ENCODE measurements around the gene PRPF19. TPM values are rescaled to one million over a fixed set of nuclear protein-coding genes. Genes with fewer than 3 reads are reported as not detected.

The PRPF19 gene
- polyA plus RNA-seq, 2 of the 4 experiments (the other 2 are of a cell fraction): 41.1 to 177 TPM

DNA sequence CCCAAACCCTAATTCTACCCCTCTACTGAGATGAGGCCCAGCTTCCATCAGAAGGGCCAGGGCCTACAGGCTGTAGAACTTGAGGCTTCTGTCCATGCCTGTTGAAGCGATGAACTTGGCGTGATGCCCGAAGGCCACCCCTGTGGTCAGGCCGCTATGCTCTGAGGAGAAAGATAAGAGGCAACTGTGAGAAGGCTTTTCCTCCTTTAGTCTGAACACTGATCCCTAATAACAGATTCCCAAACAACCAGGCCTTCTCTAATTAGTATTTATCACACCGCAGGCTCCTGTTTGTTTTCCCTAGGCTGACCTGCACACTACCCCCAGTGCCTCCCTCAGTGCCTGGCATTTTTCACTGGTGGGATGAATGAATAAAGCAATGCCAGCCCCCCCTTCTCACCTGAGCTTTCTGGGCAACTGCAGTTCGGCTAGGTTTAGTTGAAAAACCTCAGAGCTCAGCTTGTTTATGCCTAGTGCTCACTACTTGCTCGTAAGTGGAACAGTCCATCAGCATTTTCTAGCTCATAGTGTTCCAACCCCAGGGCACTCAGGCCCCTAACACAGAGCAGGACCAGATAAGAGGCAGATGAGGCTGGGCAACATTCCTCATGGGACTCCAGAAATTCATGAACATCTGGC, 15.2 kb downstream of the PRPF19 start:
- TF ChIP-seq, protein P1, sequence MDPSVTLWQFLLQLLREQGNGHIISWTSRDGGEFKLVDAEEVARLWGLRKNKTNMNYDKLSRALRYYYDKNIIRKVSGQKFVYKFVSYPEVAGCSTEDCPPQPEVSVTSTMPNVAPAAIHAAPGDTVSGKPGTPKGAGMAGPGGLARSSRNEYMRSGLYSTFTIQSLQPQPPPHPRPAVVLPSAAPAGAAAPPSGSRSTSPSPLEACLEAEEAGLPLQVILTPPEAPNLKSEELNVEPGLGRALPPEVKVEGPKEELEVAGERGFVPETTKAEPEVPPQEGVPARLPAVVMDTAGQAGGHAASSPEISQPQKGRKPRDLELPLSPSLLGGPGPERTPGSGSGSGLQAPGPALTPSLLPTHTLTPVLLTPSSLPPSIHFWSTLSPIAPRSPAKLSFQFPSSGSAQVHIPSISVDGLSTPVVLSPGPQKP (IDR thresholded peaks at IDR 0.05; ENCODE audit: low read depth, low read length): no peak
- no peak for TF ChIP-seq CBX2 (IDR thresholded peaks at IDR 0.05; ENCODE audit: borderline replicate concordance, low read depth)
- no peak for TF ChIP-seq FOSB (CRISPR knock-in tag; IDR thresholded peaks at IDR 0.05)
- H3K4me1 ChIP-seq: no peaks in the 10 kb centered on the region
- no peak overlapping the region for H3K27ac ChIP-seq
- FAIRE-seq (no peak), ATAC-seq (no peak), DNase-seq (ENCODE audit: low read depth in 1 of 2, low spot score in 1 of 2) (no peak)
- 92% methylated on average over 7 of the region's 7 CpGs for WGBS (ENCODE audit: missing lambda C conversion rate)
- no peak overlapping the region for H3K4me2 ChIP-seq
- ChIA-PET POLR2A (no interaction called here), CTCF (interaction anchor here (0.9 to 7.7 kb wide), 6 partner anchors 10 to 116 kb away, joined by 3 to 109 read pairs (median 6); partner anchors contain the start of gene ZP1)
- no peaks in the 10 kb centered on the region for H3K9me3 ChIP-seq
- H3K4me3 ChIP-seq: no peak overlapping the region

DNA sequence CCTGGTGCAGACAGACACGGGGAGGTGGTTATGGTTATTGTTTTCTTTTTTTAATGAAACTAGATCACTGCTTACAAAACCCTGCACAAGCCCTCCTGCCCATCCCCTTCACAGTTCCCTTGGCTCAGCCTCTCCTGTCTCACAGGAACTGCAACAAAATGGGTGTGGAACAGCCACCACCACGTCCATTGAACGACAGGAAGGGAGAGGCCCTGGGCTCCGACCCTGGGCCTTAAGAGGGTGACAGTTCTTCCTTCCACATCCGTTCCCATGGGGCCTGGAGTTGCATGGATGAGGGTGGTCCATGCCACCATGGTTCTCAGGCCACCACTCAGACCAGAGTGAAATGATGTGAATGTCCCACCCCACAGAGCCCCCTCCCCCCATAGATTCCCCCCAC, 15.7 kb downstream of the PRPF19 start:
- Histone ChIP-seq H3K4me3 (no peak overlapping the region), H3K4me2 (no peak overlapping the region), H3K9me3 (no peaks in the 10 kb centered on the region), H3K27ac (no peak overlapping the region), H3K4me1 (no peaks in the 10 kb centered on the region)
- CTCF ChIA-PET: interaction anchor here (1.3 to 7.7 kb wide), 4 partner anchors 10 to 79 kb away, joined by 3 to 109 read pairs (median 48); no protein-coding TSS in a partner anchor
- no peak for FAIRE-seq
- POLR2A ChIA-PET: no interaction called here
- 95% methylated on average over 5 of the region's 5 CpGs for WGBS (ENCODE audit: missing lambda C conversion rate)
- TF ChIP-seq, protein P2, sequence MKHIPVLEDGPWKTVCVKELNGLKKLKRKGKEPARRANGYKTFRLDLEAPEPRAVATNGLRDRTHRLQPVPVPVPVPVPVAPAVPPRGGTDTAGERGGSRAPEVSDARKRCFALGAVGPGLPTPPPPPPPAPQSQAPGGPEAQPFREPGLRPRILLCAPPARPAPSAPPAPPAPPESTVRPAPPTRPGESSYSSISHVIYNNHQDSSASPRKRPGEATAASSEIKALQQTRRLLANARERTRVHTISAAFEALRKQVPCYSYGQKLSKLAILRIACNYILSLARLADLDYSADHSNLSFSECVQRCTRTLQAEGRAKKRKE (CRISPR knock-in tag; IDR thresholded peaks at IDR 0.05; ENCODE audit: low read depth): no peak
- TF ChIP-seq, protein P3, sequence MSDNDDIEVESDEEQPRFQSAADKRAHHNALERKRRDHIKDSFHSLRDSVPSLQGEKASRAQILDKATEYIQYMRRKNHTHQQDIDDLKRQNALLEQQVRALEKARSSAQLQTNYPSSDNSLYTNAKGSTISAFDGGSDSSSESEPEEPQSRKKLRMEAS (IDR thresholded peaks at IDR 0.05): no peak
- TF ChIP-seq, protein P4, sequence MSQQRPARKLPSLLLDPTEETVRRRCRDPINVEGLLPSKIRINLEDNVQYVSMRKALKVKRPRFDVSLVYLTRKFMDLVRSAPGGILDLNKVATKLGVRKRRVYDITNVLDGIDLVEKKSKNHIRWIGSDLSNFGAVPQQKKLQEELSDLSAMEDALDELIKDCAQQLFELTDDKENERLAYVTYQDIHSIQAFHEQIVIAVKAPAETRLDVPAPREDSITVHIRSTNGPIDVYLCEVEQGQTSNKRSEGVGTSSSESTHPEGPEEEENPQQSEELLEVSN (IDR thresholded peaks at IDR 0.05; ENCODE audit: borderline replicate concordance, low read depth): no peak
- TF ChIP-seq SREBF2 (IDR thresholded peaks at IDR 0.05) (no peak), NR3C1 (IDR thresholded peaks at IDR 0.05) (no peak), EHMT2 (IDR thresholded peaks at IDR 0.05; ENCODE audit: low read depth) (no peak), ZFP36 (IDR thresholded peaks at IDR 0.05; ENCODE audit: borderline replicate concordance, partially characterized antibody) (no peak), CHD2 (IDR thresholded peaks at IDR 0.05; ENCODE audit: low read length, partially characterized antibody) (no peak), CBX8 (IDR thresholded peaks at IDR 0.05) (no peak), POLR2AphosphoS2 (conservative IDR thresholded peaks at IDR 0.05; ENCODE audit: low read length) (no peak), TP53 (CRISPR knock-in tag; IDR thresholded peaks at IDR 0.05) (no peak), PHF8 (IDR thresholded peaks at IDR 0.05; ENCODE audit: borderline replicate concordance, low read depth) (no peak), FOXS1 (CRISPR knock-in tag; IDR thresholded peaks at IDR 0.05) (no peak), NPAS2 (CRISPR knock-in tag; IDR thresholded peaks at IDR 0.05; ENCODE audit: borderline replicate concordance) (no peak), HOXB5 (CRISPR knock-in tag; IDR thresholded peaks at IDR 0.05) (no peak), ESRRA (IDR thresholded peaks at IDR 0.05; ENCODE audit: borderline replicate concordance, low read length) (no peak), HDAC2 (IDR thresholded peaks at IDR 0.05) (no peak)
- ATAC-seq: no peak
- no peak for DNase-seq (ENCODE audit: low read depth in 1 of 2, low spot score in 1 of 2)

DNA sequence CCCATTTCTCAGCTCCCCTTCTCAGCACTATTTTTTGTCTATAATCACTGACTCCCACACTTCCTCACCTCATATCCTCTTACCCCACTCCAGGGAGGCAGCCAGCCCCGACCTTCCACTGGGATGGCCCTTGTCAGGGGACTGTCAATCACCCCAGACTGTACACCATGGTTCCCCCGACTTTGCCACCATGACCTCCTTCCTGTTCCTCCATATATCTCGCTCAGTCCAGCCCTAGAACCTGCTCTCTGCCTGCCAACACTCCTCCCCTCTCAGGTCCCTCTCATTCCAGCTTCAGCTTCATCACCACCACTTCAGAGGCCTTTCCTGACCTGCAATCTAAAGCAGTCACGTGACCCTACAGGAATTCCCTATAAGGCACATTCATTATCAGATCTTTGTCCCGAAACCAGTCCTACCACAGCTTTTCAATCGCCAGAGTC, 16.5 kb downstream of the PRPF19 start:
- CTCF ChIA-PET: interaction anchor here (0.8 to 7.7 kb wide), 9 partner anchors 9 to 114 kb away, joined by 3 to 109 read pairs (median 4); no protein-coding TSS in a partner anchor
- no peak overlapping the region for H3K4me3 ChIP-seq
- H3K4me2 ChIP-seq: no peak overlapping the region
- ATAC-seq (no peak), DNase-seq (ENCODE audit: low read depth in 1 of 2, low spot score in 1 of 2) (no peak), FAIRE-seq (no peak)
- POLR2A ChIA-PET: interaction anchor here (0.7 kb wide), 1 partner anchor 115 kb away, joined by 3 read pairs; no protein-coding TSS in a partner anchor
- no peak overlapping the region for H3K27ac ChIP-seq
- no peaks in the 10 kb centered on the region for H3K4me1 ChIP-seq
- WGBS (ENCODE audit: missing lambda C conversion rate): 70% methylated on average over 6 of the region's 6 CpGs
- H3K9me3 ChIP-seq: no peaks in the 10 kb centered on the region
- no peak for TF ChIP-seq ZNF302 (CRISPR knock-in tag; IDR thresholded peaks at IDR 0.05)
- no peak for TF ChIP-seq EP300 (IDR thresholded peaks at IDR 0.05)
- no peak for TF ChIP-seq NR3C1 (IDR thresholded peaks at IDR 0.05)
- TF ChIP-seq SMC3 (IDR thresholded peaks at IDR 0.05): no peak
- TF ChIP-seq, protein P5, sequence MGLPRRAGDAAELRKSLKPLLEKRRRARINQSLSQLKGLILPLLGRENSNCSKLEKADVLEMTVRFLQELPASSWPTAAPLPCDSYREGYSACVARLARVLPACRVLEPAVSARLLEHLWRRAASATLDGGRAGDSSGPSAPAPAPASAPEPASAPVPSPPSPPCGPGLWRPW (IDR thresholded peaks at IDR 0.05): no peak
- TF ChIP-seq ZFP36 (IDR thresholded peaks at IDR 0.05; ENCODE audit: borderline replicate concordance, partially characterized antibody): no peak
- TF ChIP-seq, protein P6, sequence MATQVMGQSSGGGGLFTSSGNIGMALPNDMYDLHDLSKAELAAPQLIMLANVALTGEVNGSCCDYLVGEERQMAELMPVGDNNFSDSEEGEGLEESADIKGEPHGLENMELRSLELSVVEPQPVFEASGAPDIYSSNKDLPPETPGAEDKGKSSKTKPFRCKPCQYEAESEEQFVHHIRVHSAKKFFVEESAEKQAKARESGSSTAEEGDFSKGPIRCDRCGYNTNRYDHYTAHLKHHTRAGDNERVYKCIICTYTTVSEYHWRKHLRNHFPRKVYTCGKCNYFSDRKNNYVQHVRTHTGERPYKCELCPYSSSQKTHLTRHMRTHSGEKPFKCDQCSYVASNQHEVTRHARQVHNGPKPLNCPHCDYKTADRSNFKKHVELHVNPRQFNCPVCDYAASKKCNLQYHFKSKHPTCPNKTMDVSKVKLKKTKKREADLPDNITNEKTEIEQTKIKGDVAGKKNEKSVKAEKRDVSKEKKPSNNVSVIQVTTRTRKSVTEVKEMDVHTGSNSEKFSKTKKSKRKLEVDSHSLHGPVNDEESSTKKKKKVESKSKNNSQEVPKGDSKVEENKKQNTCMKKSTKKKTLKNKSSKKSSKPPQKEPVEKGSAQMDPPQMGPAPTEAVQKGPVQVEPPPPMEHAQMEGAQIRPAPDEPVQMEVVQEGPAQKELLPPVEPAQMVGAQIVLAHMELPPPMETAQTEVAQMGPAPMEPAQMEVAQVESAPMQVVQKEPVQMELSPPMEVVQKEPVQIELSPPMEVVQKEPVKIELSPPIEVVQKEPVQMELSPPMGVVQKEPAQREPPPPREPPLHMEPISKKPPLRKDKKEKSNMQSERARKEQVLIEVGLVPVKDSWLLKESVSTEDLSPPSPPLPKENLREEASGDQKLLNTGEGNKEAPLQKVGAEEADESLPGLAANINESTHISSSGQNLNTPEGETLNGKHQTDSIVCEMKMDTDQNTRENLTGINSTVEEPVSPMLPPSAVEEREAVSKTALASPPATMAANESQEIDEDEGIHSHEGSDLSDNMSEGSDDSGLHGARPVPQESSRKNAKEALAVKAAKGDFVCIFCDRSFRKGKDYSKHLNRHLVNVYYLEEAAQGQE (IDR thresholded peaks at IDR 0.05): no peak
- no peak for TF ChIP-seq RNF2 (IDR thresholded peaks at IDR 0.05; ENCODE audit: borderline replicate concordance, low read depth)
- no peak for TF ChIP-seq SREBF2 (IDR thresholded peaks at IDR 0.05)
- no peak for TF ChIP-seq RAD21 (conservative IDR thresholded peaks at IDR 0.05 in 1 of 2, IDR thresholded peaks at IDR 0.05 in 1 of 2)
- TF ChIP-seq POLR2AphosphoS2 (conservative IDR thresholded peaks at IDR 0.05; ENCODE audit: low read length): no peak

All from A549 (cell line).